ENCODE results near the gene CNBD2.
"Not testable (repeated sequence)": the region's sequence is repeated elsewhere in the genome, so short reads cannot be mapped to it uniquely, and the experiment has no call there.

CNBD2 gene

GRCh38 chr20:36064658-36065426, 96.5 kb downstream of the CNBD2 start:
- peak; percentile 92 for DNase-seq

- DNase-seq = no peak
Observed at GRCh38 chr20:36065427-36065998, 97.1 kb downstream of the CNBD2 start.

- DNase-seq = no peak
Observed at GRCh38 chr20:36066777-36067176, 98.4 kb downstream of the CNBD2 start.

- not testable (repeated sequence) for DNase-seq
Observed at GRCh38 chr20:36068526-36068925, 100.1 kb downstream of the CNBD2 start.

- no peak for DNase-seq
Observed at GRCh38 chr20:36070451-36070850, 102.1 kb downstream of the CNBD2 start.

GRCh38 chr20:36071848-36072247, 103.5 kb downstream of the CNBD2 start:
- DNase-seq = no peak

GRCh38 chr20:36074983-36075382, 106.6 kb downstream of the CNBD2 start:
- DNase-seq = no peak

- not testable (repeated sequence) for DNase-seq
Observed at GRCh38 chr20:36077762-36078161, 109.4 kb downstream of the CNBD2 start.

GRCh38 chr20:36079486-36079885, 111.1 kb downstream of the CNBD2 start:
- no peak for DNase-seq

- not testable (repeated sequence) for DNase-seq
Observed at GRCh38 chr20:36079984-36080383, 111.6 kb downstream of the CNBD2 start.

Data from CD4-positive, alpha-beta T cell treated with Interleukin-6 for 4 hours (primary cell).